ENCODE measurements around the gene CCDC170.

GRCh38 chr6:151620179-151620578, 126.4 kb downstream of the CCDC170 start:
- no peak for TF ChIP-seq NR2F2 (IDR thresholded peaks at IDR 0.05)
- TF ChIP-seq, protein P1, sequence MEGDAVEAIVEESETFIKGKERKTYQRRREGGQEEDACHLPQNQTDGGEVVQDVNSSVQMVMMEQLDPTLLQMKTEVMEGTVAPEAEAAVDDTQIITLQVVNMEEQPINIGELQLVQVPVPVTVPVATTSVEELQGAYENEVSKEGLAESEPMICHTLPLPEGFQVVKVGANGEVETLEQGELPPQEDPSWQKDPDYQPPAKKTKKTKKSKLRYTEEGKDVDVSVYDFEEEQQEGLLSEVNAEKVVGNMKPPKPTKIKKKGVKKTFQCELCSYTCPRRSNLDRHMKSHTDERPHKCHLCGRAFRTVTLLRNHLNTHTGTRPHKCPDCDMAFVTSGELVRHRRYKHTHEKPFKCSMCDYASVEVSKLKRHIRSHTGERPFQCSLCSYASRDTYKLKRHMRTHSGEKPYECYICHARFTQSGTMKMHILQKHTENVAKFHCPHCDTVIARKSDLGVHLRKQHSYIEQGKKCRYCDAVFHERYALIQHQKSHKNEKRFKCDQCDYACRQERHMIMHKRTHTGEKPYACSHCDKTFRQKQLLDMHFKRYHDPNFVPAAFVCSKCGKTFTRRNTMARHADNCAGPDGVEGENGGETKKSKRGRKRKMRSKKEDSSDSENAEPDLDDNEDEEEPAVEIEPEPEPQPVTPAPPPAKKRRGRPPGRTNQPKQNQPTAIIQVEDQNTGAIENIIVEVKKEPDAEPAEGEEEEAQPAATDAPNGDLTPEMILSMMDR (IDR thresholded peaks at IDR 0.05; ENCODE audit: low read depth, low read length, missing input control) = no peak
- TF ChIP-seq REST (IDR thresholded peaks at IDR 0.05) = no peak
- no peak for TF ChIP-seq GABPA (IDR thresholded peaks at IDR 0.05 in 1 of 2, conservative IDR thresholded peaks at IDR 0.05 in 1 of 2)
- TF ChIP-seq RXRA (IDR thresholded peaks at IDR 0.05) = no peak
